AG04450 (cell line): Measurements from ENCODE around the gene RNU7-1. TPM values are rescaled to one million over a fixed set of nuclear protein-coding genes. Genes with fewer than 3 reads are reported as not detected.

Experiments
- CTCF ChIA-PET: fragments of 300-600, 350-600 bp; formaldehyde crosslinking; extraction: SDS; loops from one replicate; lab custom pipeline; 2022; ENCODE audit warnings: antibody characterized with exemption, inconsistent platforms; lab: Charles Lee
- POLR2A ChIA-PET: fragments of 350-600 bp; formaldehyde crosslinking; extraction: SDS; loops from one replicate; lab custom pipeline; 2021; ENCODE audit warnings: antibody characterized with exemption, inconsistent platforms; lab: Yijun Ruan, JAX
- DNase-seq: peaks from one replicate; pipeline ENCODE4 v3.0.0-alpha.2; 2011; ENCODE audit warnings: low read depth, low spot score
- H3K27ac ChIP-seq: one replicate; pipeline ENCODE4 v1.5.1; 2012; ENCODE audit warnings: low read depth, low read length, control low read depth
- H3K27me3 ChIP-seq: one replicate; pipeline ENCODE4 v1.6.0; 2012; ENCODE audit warnings: low read length; ENCODE audit not compliant: control insufficient read depth, insufficient read depth
- H3K4me3 ChIP-seq: 2 replicates; pipeline ENCODE4 v1.5.1; 2011; ENCODE audit warnings: mild to moderate bottlenecking, low read depth, low read length, control low read depth
- H3K9me3 ChIP-seq: 2 replicates; pipeline ENCODE4 v1.5.1; 2012; ENCODE audit warnings: low read length; ENCODE audit not compliant: control insufficient read depth, insufficient read depth
- polyA plus RNA-seq: library from polyadenylated mRNA; depleted of rRNA; stranded (reverse); fragments of >200 nt; gene quantifications from 2 replicates; pipeline ENCODE4 v1.2.3, GENCODE V29; 2011
- TF ChIP-seq, protein P1 (sequence below): IDR thresholded peaks from 2 replicates; pipeline ENCODE4 v1.5.1; 2011; ENCODE audit warnings: low read depth, low read length, control low read depth, inconsistent platforms

The RNU7-1 gene
- polyA plus RNA-seq, 1 experiment = not detected

- H3K27ac ChIP-seq = no peak overlapping the region
- TF ChIP-seq, protein P1, sequence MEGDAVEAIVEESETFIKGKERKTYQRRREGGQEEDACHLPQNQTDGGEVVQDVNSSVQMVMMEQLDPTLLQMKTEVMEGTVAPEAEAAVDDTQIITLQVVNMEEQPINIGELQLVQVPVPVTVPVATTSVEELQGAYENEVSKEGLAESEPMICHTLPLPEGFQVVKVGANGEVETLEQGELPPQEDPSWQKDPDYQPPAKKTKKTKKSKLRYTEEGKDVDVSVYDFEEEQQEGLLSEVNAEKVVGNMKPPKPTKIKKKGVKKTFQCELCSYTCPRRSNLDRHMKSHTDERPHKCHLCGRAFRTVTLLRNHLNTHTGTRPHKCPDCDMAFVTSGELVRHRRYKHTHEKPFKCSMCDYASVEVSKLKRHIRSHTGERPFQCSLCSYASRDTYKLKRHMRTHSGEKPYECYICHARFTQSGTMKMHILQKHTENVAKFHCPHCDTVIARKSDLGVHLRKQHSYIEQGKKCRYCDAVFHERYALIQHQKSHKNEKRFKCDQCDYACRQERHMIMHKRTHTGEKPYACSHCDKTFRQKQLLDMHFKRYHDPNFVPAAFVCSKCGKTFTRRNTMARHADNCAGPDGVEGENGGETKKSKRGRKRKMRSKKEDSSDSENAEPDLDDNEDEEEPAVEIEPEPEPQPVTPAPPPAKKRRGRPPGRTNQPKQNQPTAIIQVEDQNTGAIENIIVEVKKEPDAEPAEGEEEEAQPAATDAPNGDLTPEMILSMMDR = no peak
Observed at GRCh38 chr12:6954316-6955107, 10.9 kb downstream of the RNU7-1 start.

GRCh38 chr12:6955108-6956020 lies 11.7 kb downstream of the RNU7-1 start:
- H3K9me3 ChIP-seq = no peaks in the 10 kb centered on the region
- no peak for DNase-seq
- no peaks in the 10 kb centered on the region for H3K27me3 ChIP-seq
- TF ChIP-seq, protein P1 = no peak
- CTCF ChIA-PET = interaction anchor here (1.7 kb wide), 1 partner anchor 9 kb away, joined by 5 read pairs; no protein-coding TSS in a partner anchor
- no peak overlapping the region for H3K4me3 ChIP-seq
- POLR2A ChIA-PET = no interaction called here
- no peak overlapping the region for H3K27ac ChIP-seq

More at GRCh38 chr12:6954316-6955107, 10.9 kb downstream of the RNU7-1 start:
- POLR2A ChIA-PET = no interaction called here
- H3K9me3 ChIP-seq = no peaks in the 10 kb centered on the region
- no peak overlapping the region for H3K4me3 ChIP-seq
- no peak for DNase-seq
- CTCF ChIA-PET = interaction anchor here (0.9 to 1.1 kb wide), 2 partner anchors 10 to 159 kb away, joined by 3 to 4 read pairs; no protein-coding TSS in a partner anchor
- no peaks in the 10 kb centered on the region for H3K27me3 ChIP-seq

- DNase-seq = no peak
Observed at GRCh38 chr12:6956021-6956727, 12.6 kb downstream of the RNU7-1 start.

DNA sequence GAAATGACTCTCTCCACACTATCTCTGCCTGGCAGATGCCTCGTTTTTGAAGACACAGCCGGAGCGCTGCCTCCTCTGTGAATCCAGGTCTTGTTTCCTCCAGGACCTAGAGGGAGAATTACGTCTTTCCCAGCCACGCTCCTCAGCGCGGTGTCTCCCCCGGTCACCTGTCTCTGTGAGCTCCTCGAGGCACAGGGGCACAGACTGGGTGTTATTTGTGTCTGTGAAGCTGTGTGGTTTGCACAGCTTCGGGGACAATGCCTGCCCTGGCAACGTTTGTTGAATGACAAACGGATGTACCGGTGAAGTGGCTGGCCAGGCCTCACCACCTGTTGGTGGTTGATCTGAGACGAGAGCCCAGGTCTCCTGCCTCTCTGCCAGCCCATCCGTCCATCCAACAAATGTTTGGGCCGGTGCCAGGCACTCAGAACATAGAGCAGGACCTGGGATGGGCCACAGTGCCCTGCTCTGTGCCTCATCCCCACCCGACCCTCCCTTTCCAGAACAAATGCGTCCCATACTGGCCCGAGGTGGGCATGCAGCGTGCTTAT lies 13.6 kb downstream of the RNU7-1 start:
- POLR2A ChIA-PET = no interaction called here
- Histone ChIP-seq H3K27ac (no peak overlapping the region), H3K4me3 (no peak overlapping the region), H3K27me3 (no peaks in the 10 kb centered on the region), H3K9me3 (no peaks in the 10 kb centered on the region)
- CTCF ChIA-PET = no interaction called here
- DNase-seq = no peak
- TF ChIP-seq, protein P1 = no peak

More at GRCh38 chr12:6956021-6956727, 12.6 kb downstream of the RNU7-1 start:
- Histone ChIP-seq H3K9me3 (no peaks in the 10 kb centered on the region), H3K27me3 (no peaks in the 10 kb centered on the region), H3K4me3 (no peak overlapping the region), H3K27ac (no peak overlapping the region)
- TF ChIP-seq, protein P1 = no peak
- ChIA-PET POLR2A (no interaction called here), CTCF (interaction anchor here (1.7 kb wide), 1 partner anchor 9 kb away, joined by 5 read pairs; no protein-coding TSS in a partner anchor)
